ENCODE data around the gene TMEM100. TPM values are rescaled to one million over a fixed set of nuclear protein-coding genes. Genes with fewer than 3 reads are reported as not detected.
A peak's percentile ranks its signal among the peaks of the same experiment; 100 is the strongest.

Gene TMEM100
- total RNA-seq, 2 donors from 2014 or later: 2.9 to 5.6 TPM

DNA sequence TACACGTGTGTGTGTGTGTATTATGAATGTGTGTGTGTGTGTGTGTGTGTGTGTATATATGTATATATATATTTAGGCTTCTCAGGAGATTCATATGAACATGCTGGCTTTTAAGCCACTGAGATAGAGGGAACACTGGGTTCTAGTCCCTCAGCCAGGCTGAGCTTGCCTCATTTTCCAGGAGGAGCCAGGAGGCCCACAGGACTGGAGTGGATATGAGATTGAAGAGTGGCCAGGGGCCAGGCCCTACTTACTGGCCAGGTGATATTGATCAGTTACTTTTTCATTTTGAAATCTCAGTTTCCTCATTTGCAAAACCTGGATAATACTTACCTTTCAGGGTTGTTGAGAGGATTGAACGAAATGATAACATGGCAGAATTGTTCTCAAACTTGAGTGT is 34.0 kb upstream of the TMEM100 start:
- Histone ChIP-seq H3K4me1 (peaks cover 14% of the 10 kb centered on the region), H3K27ac (no peak overlapping the region), H3K36me3 (replicated peaks in 1 of 2; ENCODE audit: insufficient read depth in 1 of 2, low read depth in 2 of 2) (no peaks in the 10 kb centered on the region), H3K27me3 (no peaks in the 10 kb centered on the region), H3K9me3 (no peaks in the 10 kb centered on the region), H3K4me3 (no peak overlapping the region)
- TF ChIP-seq POLR2A (IDR thresholded peaks at IDR 0.05): no peak
- TF ChIP-seq CTCF (IDR thresholded peaks at IDR 0.05): no peak
- intact Hi-C loops (cut with DNase I): no loop called here
- DNase-seq (no peak), ATAC-seq (no peak)
- 88 to 94% methylated on average over 2 of the region's 2 CpGs for WGBS, 2 donors

GRCh38 chr17:55751720-55752250 is 29.1 kb upstream of the TMEM100 start:
- peak overlapping the region in 2 of 4 donors; percentile 75 to 80 for H3K27ac ChIP-seq
- H3K27me3 ChIP-seq: no peaks in the 10 kb centered on the region
- intact Hi-C loops (cut with DNase I): no loop called here
- H3K4me3 ChIP-seq: peak overlapping the region; percentile 53 to 78
- H3K4me1 ChIP-seq: peaks cover 15% of the 10 kb centered on the region
- ATAC-seq (no peak), DNase-seq (no peak)
- TF ChIP-seq CTCF (IDR thresholded peaks at IDR 0.05) (no peak), POLR2A (IDR thresholded peaks at IDR 0.05) (no peak)
- H3K36me3 ChIP-seq (replicated peaks in 1 of 2; ENCODE audit: insufficient read depth in 1 of 2, low read depth in 2 of 2): no peaks in the 10 kb centered on the region
- no peaks in the 10 kb centered on the region for H3K9me3 ChIP-seq
- whole genome bisulfite sequencing, 2 donors: 70 to 73% methylated on average over 4 of the region's 4 CpGs

DNA sequence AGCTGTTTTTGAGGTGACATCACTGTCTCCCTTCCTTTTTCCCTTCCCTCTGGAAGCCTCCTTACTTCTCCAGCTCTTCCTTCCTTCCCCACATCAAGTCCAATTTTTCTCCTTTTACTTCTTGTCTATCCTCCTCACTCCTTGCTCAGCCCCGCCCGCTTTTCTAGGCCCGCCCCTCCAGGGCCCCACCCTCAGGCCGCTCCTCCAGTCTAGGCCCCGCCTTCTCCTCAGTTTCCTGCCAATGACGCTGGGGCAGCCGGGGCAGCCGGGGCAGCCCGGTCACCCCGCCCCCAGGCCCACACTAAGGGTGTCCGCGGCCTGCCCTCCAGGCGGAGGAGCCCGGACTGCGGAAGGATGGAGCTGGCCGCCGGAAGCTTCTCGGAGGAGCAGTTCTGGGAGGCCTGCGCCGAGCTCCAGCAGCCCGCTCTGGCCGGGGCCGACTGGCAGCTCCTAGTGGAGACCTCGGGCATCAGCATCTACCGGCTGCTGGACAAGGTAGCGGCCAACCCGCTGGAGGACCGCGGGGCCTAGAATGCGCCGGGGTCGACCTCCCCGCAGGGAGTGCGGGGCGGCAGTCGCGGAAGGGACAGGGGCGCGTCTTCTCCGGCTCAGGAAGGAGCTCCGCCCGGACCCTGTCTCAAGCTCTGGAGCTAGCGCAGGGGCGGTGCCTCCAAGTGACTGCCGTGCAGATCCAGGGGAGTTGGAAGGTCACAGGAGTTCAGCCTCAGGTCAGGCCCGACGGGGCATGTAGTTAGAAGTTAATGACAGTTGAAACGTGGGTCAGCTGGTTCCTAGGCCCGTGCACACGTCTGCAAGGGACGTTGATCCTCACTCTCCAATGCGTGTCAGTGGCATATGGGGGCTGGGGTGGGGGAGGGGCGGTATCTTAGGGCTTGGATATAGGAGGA is 28.3 kb upstream of the TMEM100 start, which contains the start of gene PCTP:
Gene PCTP, plus strand, starts transcription at position 302 of the 908 bp plus-strand sequence. Its CDS starts 53 bp downstream, at position 355.
- intact Hi-C loops (cut with DNase I): no loop called here
- H3K9me3 ChIP-seq: no peaks in the 10 kb centered on the region
- H3K36me3 ChIP-seq (replicated peaks in 1 of 2; ENCODE audit: insufficient read depth in 1 of 2, low read depth in 2 of 2): no peaks in the 10 kb centered on the region
- H3K4me3 ChIP-seq: peak within 1 kb of the TSS; percentile 53 to 78
- WGBS, 2 donors: 0 to 1% methylated on average over 18 to 51 of the region's 53 CpGs
- peak; percentile 99 for ATAC-seq
- H3K27me3 ChIP-seq: no peaks in the 10 kb centered on the region
- DNase-seq: peak; percentile 91 to 95 (median 92)
- H3K27ac ChIP-seq: peak within 1 kb of the TSS; percentile 37 to 80 (median 61)
- H3K4me1 ChIP-seq: peaks cover 15% of the 10 kb centered on the region
- TF ChIP-seq CTCF (IDR thresholded peaks at IDR 0.05) (peak in 5 of 7 experiments; percentile 23 to 50 (median 38)), POLR2A (IDR thresholded peaks at IDR 0.05) (peak; percentile 71 to 92 (median 90))

GRCh38 chr17:55749985-55750384 is 27.3 kb upstream of the TMEM100 start:
- H3K27me3 ChIP-seq: no peaks in the 10 kb centered on the region
- H3K9me3 ChIP-seq: no peaks in the 10 kb centered on the region
- DNase-seq (no peak), ATAC-seq (no peak)
- TF ChIP-seq POLR2A (IDR thresholded peaks at IDR 0.05) (no peak), CTCF (IDR thresholded peaks at IDR 0.05) (no peak)
- H3K4me1 ChIP-seq: peaks cover 15% of the 10 kb centered on the region
- H3K4me3 ChIP-seq: no peak overlapping the region
- WGBS, 2 donors: 55 to 65% methylated on average over 4 of the region's 4 CpGs
- no peak overlapping the region for H3K27ac ChIP-seq
- H3K36me3 ChIP-seq (replicated peaks in 1 of 2; ENCODE audit: insufficient read depth in 1 of 2, low read depth in 2 of 2): no peaks in the 10 kb centered on the region
- intact Hi-C loops (cut with DNase I): no loop called here

Measured in body of pancreas (tissue), 4 donors.